NCI-H1092 treated with DMSO at 0.1 percent for 48 hours (cell line): ENCODE data around the gene ZNF367.
A peak's percentile ranks its signal among the peaks of the same experiment; 100 is the strongest.
"Not testable (repeated sequence)": the region's sequence is repeated elsewhere in the genome, so short reads cannot be mapped to it uniquely, and the experiment has no call there.

Experiments used
- DNase-seq: peaks from one replicate; lab custom pipeline; 2025; lab: John Stamatoyannopoulos, UW

ZNF367 gene

DNA sequence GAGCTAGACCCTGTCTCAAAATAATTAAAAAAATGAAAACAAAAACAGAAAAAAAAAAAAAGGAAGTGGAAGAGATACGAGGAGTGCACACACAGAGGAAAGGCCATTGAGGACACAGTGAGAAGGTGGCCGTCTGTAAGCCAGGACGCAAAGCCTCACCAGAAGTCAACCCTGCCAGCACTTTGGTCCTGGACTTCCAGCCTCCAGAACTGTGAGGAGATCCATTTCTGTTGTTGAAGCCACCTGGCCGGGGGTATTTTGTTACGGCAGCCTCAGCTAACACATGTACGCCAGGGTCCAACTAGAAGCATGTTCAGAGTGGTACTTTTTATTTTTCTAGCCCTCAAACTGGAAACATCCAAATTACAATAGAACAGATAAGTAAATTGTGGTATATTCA lies 56.5 kb downstream of the ZNF367 start:
- no peak for DNase-seq

DNA sequence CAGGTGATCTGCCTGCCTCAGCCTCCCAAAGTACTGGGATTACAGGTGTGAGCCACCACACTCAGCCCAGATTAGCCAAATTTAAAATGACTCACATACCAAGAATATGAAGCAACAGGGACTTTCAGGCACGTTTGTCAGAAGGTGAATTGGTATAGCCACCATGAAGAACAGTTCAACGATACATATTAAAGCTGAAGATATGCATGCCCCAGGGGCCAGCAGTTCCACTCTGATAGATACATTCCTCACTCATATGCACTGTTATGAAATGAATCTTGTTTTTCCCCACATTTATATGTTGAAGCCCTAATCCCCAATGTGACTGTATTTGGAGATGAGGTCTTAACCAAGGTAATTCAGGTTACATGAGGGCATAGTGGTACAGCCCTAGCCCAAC lies 57.2 kb downstream of the ZNF367 start:
- no peak for DNase-seq

DNA sequence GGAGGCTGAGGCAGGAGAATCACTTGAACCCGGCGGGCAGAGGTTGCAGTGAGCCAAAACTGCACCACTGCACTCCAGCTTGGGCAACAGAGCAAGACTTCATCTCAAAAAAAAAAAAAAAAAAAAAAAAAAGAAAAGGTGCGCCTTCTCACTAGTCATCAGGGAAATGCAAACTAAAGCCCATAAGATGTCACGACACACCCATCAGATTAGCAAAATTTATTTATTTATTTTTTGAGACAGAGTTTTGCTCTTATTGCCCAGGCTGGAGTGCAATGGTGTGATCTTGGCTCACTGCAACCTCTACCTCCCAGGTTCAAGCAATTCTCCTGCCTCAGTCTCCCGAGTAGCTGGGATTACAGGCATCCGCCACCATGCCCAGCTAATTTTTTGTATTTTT lies 57.6 kb downstream of the ZNF367 start:
- DNase-seq = not testable (repeated sequence)

DNA sequence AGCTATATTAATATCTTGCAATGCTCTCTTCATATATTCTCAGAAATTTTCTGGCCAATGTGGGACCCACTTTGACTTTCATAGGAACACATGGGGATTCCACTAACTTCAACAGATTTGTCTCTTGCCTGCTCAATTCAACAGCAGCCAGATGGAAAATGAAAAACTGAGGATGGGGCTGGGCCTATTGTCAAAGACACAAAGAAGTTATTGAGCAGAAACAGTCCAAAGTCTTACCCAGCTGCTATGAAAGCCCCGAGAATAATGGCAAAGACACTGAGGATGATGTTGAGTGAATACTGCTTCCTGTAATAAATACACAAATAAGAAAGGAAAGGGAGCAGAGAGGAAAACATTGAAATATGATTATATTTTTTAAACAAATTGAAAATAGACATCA lies 67.3 kb downstream of the ZNF367 start:
- no peak for DNase-seq

DNA sequence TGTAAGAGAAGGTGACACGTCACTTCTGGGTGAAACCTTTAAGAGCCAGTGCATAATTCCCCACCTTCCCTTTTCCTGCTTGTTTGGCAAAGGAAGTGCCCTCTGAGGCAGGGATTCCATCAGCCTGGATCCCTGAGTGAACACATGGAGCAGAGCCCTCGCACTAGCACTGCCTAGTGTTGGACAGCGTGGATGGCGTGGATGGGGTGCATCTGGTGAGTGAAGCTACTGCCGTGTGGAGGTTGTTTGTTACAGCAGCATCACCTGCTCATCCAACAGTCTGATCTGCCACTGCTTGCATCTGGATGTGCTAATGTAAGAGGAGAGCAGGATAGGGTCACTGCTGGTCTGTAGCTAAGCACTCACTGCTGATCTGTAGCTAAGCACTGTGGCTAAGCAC lies 69.9 kb downstream of the ZNF367 start:
- DNase-seq = no peak

DNA sequence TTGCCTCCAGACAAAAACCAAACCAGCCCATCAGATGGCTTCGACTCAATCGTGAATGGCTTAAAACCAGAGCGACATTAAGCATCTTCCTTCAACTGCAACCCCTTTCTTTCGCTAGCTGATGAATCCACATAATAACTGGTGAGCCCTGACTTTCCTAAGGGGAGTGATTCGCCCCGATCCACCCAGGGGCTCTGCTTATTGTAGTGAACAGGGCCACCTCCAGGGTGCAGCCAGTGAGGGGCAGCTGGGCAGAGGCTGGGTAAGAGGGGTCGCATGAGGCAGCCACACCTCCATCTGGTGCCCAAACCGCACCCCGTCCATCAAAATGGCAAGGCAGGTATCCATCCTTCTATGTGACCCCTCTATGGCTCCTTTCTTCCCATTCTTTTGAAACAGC lies 72.6 kb downstream of the ZNF367 start:
- DNase-seq = no peak

DNA sequence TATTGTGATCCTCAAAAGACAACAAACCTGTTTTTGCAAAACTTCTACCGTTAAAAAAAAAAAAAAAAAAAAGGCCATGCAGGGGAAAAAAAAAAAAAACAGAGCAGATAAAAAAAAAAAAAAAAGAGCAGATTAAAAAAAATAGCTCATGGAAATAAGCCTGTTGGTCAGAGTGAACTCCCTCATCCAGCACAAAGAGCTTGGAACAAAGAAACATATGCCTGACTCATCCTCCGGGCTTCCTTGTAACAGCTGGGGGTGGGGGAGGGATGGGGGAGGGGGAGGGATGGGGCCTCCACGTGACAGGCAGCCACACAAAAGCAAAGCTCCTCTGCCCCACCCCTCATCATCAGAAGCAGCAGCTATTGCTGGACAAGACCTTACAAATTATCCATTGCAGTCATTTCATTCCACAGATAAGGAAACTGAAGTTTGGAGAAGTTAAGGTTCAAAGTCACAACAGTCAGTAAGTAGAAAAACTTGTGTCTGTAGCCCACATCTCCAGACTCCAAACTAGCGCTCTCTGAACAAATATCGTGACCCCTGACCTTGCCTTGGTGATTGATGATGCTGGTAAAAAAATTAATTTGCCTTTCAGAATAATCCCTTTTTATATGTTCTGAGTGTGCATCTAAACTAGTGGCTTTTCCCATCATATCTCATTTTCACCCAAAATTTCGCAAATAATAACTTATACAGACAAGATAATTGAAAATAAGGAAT lies 73.6 kb downstream of the ZNF367 start:
- DNase-seq = peak; percentile 14

DNA sequence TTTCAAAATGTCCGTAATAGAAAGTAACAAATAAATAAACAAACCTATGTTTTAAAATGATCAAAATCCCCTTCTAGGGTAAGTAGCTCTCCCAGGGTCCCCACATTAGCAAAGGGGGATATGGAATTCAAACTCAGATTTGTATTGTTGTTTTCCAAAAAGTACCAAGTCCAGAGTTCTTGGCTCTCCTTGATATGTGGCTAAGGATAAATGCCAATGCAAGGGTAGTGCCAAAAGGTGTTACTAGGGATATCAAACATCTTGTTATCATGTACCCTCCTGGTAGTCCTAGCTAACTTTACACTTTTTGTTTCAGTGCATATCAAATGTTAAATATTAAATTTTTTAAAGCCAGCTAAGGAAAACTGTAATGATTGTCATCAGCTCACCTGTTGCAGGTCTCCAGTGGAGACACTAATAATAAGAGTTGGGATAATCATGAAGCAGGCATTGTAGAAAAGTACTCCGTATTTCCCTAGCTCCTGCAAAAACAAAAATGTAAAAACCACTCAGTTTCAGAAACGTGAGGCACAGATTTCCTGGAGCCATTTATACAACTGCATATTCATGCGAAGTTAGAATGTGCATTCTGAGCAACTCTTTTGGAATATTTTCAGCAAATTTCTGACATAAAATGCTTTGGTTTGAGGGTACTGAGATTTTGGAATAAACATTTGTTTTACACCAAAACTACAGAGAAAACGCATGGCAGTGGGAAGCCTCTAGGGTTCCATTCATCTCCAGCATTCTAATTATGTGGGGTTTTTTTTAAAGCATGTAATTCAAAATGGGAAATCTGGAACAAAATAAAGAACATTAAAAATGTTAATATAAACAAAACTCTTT lies 74.4 kb downstream of the ZNF367 start:
- no peak for DNase-seq

DNA sequence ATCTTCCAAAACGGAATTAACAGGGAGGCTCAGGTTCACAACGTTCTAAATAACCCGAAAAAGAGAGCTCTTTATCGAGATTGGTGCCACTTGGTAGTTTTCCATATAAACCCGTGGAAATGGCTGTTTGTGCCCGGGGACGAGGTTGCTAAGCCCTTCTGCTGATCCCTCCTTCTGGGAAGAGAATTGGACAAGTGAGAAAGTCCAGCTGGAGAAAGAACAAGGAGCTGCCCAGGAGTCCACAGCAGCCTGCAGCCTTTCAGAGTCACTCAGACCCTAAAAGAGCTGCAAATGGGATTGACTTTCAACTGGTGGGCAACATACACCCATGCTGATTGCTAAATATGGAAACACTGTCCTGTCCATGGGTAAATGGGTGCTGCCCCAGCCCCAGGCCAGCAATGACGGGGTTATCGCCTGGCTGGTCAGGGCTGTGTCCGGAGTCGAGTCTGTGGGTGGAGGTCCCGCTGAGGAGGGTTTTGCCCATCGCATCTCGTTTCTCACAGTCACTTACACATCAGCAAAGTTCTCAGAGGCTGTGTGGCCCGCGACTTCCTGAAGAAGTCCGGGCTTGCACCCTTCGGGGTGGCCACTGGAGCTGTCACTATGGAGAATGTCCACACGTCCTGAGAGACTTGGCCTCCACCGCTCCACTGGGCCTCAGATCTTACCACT lies 75.5 kb downstream of the ZNF367 start:
- no peak for DNase-seq

DNA sequence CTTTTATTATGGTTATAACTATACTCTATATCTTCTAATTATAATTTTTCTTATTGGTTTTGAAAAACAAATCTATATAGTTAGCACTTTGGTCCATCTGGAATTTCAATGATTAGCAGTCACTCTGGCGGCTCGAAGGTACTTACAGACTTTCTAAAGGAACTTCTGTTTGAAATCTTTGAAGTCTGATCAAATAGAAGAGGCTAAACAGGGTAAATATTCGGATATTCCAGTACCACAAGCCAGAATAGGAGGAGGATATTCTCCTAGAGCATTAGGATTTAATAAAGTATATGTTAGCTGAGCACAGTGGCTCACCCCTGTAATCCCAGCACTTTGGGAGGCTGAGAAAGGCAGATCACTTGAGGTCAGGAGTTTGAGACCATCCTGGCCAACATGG lies 77.5 kb downstream of the ZNF367 start:
- DNase-seq = no peak

DNA sequence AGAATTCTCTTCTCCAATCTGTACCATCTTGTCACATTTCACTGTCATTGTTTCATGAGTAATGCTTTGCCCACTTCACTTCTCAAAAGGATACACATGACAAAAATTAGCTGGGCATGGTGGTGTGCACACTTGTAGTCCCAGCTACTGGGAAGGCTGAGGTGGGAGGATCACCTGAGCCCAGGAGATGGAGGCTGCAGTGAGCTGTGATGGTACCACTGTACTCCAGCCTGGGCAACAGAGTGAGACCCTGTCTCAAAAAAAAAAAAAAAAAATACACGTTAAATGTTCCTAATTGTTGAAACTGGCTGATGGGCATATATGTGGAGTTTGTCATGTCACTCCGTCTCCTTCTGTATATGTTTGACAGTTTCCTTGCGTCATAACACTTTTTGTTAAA lies 79.9 kb downstream of the ZNF367 start:
- DNase-seq = no peak
